ENCODE data around the gene SNRNP200.

DNA sequence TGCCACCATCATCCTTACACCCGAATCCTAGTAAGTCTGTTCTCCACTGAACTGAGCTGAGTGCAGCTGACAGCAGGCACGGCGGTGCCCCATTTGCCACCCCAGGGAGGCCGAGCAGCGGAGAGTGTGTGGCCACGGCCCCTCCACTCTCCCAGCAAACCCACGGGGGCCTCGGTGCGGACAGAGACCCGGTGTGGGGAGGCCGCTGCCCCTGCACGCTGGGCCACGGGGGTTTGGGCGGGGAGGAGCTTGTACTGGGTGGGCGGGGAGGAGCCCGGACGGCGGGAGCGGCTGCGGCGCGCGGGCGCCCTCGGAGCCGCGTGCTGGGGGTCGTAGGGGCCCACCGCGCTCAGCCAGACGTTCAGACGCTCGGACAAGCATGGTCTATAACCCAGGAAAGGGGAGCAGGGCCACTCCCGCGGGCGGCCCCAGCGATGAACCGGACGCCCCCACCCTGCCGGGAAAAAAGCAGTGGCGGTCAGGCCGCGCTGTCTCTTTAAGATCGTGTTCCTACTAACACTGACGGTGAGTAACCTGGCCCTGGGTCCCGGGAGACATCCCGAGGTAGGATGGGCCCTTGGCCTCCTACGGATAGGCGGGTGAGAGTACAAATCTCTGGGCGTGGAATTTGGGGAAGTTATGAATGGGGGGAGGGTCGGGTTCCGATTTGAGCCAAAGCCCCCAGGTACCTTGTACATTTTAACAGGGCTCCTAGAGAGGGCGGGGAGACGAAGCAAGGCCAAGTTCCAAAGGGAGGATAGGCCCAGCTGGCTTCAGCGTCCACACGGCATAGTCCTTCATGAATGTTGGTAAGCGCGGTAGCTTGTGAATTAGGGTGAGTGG is 19.9 kb upstream of the SNRNP200 start, which contains the start of gene ITPRIPL1:
- TF ChIP-seq, protein P1, sequence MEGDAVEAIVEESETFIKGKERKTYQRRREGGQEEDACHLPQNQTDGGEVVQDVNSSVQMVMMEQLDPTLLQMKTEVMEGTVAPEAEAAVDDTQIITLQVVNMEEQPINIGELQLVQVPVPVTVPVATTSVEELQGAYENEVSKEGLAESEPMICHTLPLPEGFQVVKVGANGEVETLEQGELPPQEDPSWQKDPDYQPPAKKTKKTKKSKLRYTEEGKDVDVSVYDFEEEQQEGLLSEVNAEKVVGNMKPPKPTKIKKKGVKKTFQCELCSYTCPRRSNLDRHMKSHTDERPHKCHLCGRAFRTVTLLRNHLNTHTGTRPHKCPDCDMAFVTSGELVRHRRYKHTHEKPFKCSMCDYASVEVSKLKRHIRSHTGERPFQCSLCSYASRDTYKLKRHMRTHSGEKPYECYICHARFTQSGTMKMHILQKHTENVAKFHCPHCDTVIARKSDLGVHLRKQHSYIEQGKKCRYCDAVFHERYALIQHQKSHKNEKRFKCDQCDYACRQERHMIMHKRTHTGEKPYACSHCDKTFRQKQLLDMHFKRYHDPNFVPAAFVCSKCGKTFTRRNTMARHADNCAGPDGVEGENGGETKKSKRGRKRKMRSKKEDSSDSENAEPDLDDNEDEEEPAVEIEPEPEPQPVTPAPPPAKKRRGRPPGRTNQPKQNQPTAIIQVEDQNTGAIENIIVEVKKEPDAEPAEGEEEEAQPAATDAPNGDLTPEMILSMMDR (IDR thresholded peaks at IDR 0.05): no peak
- TF ChIP-seq POLR2A (IDR thresholded peaks at IDR 0.05): no peak
